GM19324 (cell line): ENCODE results near the gene PVALEF.

Experiments
- ATAC-seq: cut with Tn5 transposase; IDR thresholded peaks from one replicate; pipeline ENCODE4 v1.9.1; 2021; ENCODE audit warnings: mild to moderate bottlenecking, moderate library complexity; ENCODE audit not compliant: unreplicated experiment, low FRiP score

PVALEF gene

GRCh38 chr17:81160747-81161453 lies 4.4 kb upstream of the PVALEF start:
- ATAC-seq, result no peak

- no peak for ATAC-seq
Measured at GRCh38 chr17:81161536-81161935, 3.8 kb upstream of the PVALEF start.

- no peak for ATAC-seq
Measured at GRCh38 chr17:81161972-81162371, 3.3 kb upstream of the PVALEF start.

- ATAC-seq, result no peak
Measured at GRCh38 chr17:81162491-81162890, 2.8 kb upstream of the PVALEF start.

- ATAC-seq, result no peak
Measured at GRCh38 chr17:81163051-81163695, 2.1 kb upstream of the PVALEF start.

- ATAC-seq, result no peak
Measured at GRCh38 chr17:81163703-81164370, 1.5 kb upstream of the PVALEF start.

GRCh38 chr17:81164371-81165245 lies 699 bp upstream of the PVALEF start:
- no peak for ATAC-seq

GRCh38 chr17:81166033-81166492 lies 756 bp downstream of the PVALEF start, which contains the start of gene AATK:
Gene AATK (minus strand): TSS chr17:81166221. CDS start chr17:81165992, 229 bp downstream.
- ATAC-seq, result no peak

GRCh38 chr17:81167194-81167524 lies 1.9 kb downstream of the PVALEF start:
- ATAC-seq, result no peak

GRCh38 chr17:81167638-81168037 lies 2.3 kb downstream of the PVALEF start:
- no peak for ATAC-seq

GRCh38 chr17:81169870-81170309 lies 4.6 kb downstream of the PVALEF start:
- ATAC-seq, result no peak

GRCh38 chr17:81170727-81171494 lies 5.6 kb downstream of the PVALEF start:
- ATAC-seq, result no peak

GRCh38 chr17:81171941-81172340 lies 6.6 kb downstream of the PVALEF start:
- no peak for ATAC-seq

- ATAC-seq, result no peak
Measured at GRCh38 chr17:81173052-81173761, 7.9 kb downstream of the PVALEF start.

- ATAC-seq, result no peak
Measured at GRCh38 chr17:81173762-81174155, 8.5 kb downstream of the PVALEF start.

GRCh38 chr17:81176666-81177065 lies 11.4 kb downstream of the PVALEF start:
- ATAC-seq, result no peak

- no peak for ATAC-seq
Measured at GRCh38 chr17:81178136-81179091, 13.1 kb downstream of the PVALEF start.

- no peak for ATAC-seq
Measured at GRCh38 chr17:81179220-81179619, 13.9 kb downstream of the PVALEF start.
